HG03457 (cell line): ENCODE results near the gene C1QL4.
"Not testable (repeated sequence)": the region's sequence is repeated elsewhere in the genome, so short reads cannot be mapped to it uniquely, and the experiment has no call there.

Experiments
- ATAC-seq: cut with Tn5 transposase; IDR thresholded peaks from one replicate; pipeline ENCODE4 v1.9.1; 2021; ENCODE audit warnings: moderate number of reproducible peaks; ENCODE audit not compliant: unreplicated experiment

The C1QL4 gene

DNA sequence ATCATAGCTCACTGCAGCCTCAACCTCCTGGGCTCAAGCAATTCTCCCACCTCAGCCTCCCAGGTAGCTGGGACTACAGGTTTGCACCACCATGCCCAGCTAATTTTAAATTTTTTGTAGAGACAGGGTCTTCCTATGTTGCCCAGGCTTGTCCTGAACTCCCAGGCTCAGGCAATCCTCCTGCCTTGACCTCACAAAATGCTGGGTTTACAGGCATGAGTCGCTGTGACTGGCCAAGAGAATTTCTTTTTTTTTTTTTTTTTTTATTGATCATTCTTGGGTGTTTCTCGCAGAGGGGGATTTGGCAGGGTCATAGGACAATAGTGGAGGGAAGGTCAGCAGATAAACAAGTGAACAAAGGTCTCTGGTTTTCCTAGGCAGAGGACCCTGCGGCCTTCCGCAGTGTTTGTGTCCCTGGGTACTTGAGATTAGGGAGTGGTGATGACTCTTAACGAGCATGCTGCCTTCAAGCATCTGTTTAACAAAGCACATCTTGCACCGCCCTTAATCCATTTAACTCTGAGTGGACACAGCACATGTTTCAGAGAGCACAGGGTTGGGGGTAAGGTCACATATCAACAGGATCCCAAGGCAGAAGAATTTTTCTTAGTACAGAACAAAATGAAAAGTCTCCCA lies 54.1 kb downstream of the C1QL4 start:
- ATAC-seq: not testable (repeated sequence)
